Smooth muscle cell (in vitro differentiated cells): Measurements from ENCODE around the gene HSF5. TPM values are rescaled to one million over a fixed set of nuclear protein-coding genes. Genes with fewer than 3 reads are reported as not detected.
A peak's percentile ranks its signal among the peaks of the same experiment; 100 is the strongest.

Experiments
- DNase-seq: peaks from one replicate; lab custom pipeline; 2025; ENCODE audit not compliant: unreplicated experiment; lab: John Stamatoyannopoulos, UW
- H2AFZ ChIP-seq: fragments of 200-600 bp; sonication (generic); 2 replicates; pipeline ENCODE4 v1.6.0; 2016; ENCODE audit warnings: antibody characterized with exemption, low read depth, mild to moderate bottlenecking
- H3F3A ChIP-seq: fragments of 200-600 bp; sonication (generic); 2 replicates; pipeline ENCODE4 v1.6.0; 2017; ENCODE audit warnings: antibody characterized with exemption, low read depth
- H3K27ac ChIP-seq: fragments of 200-600 bp; sonication (generic); 2 replicates; pipeline ENCODE4 v1.5.1; 2016; ENCODE audit warnings: low read depth, mild to moderate bottlenecking
- H3K27me3 ChIP-seq: fragments of 200-600 bp; sonication (generic); 2 replicates; pipeline ENCODE4 v1.6.1; 2016; ENCODE audit warnings: low read depth, mild to moderate bottlenecking
- H3K36me3 ChIP-seq: fragments of 200-600 bp; sonication (generic); 2 replicates; pipeline ENCODE4 v1.5.1; 2016; ENCODE audit warnings: low read depth
- H3K4me1 ChIP-seq: fragments of 200-600 bp; sonication (generic); 2 replicates; pipeline ENCODE4 v1.5.1; 2016; ENCODE audit warnings: low read depth
- H3K4me2 ChIP-seq: fragments of 200-600 bp; sonication (generic); 2 replicates; pipeline ENCODE4 v1.6.0; 2016; ENCODE audit warnings: mild to moderate bottlenecking
- H3K4me3 ChIP-seq: fragments of 200-600 bp; sonication (generic); 2 replicates; pipeline ENCODE4 v1.5.1; 2016; ENCODE audit warnings: mild to moderate bottlenecking
- H3K79me2 ChIP-seq: fragments of 200-600 bp; sonication (generic); 2 replicates; pipeline ENCODE4 v1.6.0; 2016; ENCODE audit warnings: low read depth, mild to moderate bottlenecking
- H3K9ac ChIP-seq: fragments of 200-600 bp; sonication (generic); 2 replicates; pipeline ENCODE4 v1.6.0; 2016; ENCODE audit warnings: low read depth
- H3K9me3 ChIP-seq: fragments of 200-600 bp; sonication (generic); replicated peaks from 2 replicates; pipeline ENCODE4 v1.5.1; 2016; ENCODE audit warnings: low read depth
- H4K20me1 ChIP-seq: fragments of 200-600 bp; sonication (generic); 2 replicates; pipeline ENCODE4 v1.6.0; 2016; ENCODE audit warnings: low read depth
- CTCF ChIP-seq: fragments of 200-600 bp; sonication (generic); IDR thresholded peaks from 2 replicates; pipeline ENCODE4 v1.5.1; 2017; ENCODE audit warnings: borderline replicate concordance, mild to moderate bottlenecking, antibody characterized with exemption; ENCODE audit not compliant: insufficient read depth, poor library complexity, severe bottlenecking
- WGBS: methylation state at CpG from one replicate; pipeline ENCODE4 v1.1.7; 2016; ENCODE audit warnings: low lambda C conversion rate; 5-methylcytosine and 5-hydroxymethylcytosine counted together
- polyA plus RNA-seq: library from polyadenylated mRNA; unstranded; fragments of >200 nt; fragmentation: Nextera tagmentation; extraction: Ambion mirVana; gene quantifications from 2 replicates; pipeline ENCODE4 v1.2.1, GENCODE V29; 2016
- total RNA-seq: library from RNA; depleted of rRNA; stranded (reverse); fragments of >200 nt; gene quantifications from 2 replicates; pipeline ENCODE4 v1.2.3, GENCODE V29; 2014

Gene HSF5
- total and polyA plus RNA-seq, 2 experiments from 2014 or later = not detected

- no peak overlapping the region for H3K4me3 ChIP-seq
- no peaks in the 10 kb centered on the region for H3K9me3 ChIP-seq
- no peak overlapping the region for H2AFZ ChIP-seq
- H3F3A ChIP-seq = no peaks in the 10 kb centered on the region
- peaks cover 13% of the 10 kb centered on the region for H3K4me1 ChIP-seq
- no peak overlapping the region for H3K4me2 ChIP-seq
- no peaks in the 10 kb centered on the region for H4K20me1 ChIP-seq
- 59% methylated on average over 1 of the region's 1 CpG for WGBS
- DNase-seq = no peak
- H3K27me3 ChIP-seq = no peaks in the 10 kb centered on the region
- no peak for TF ChIP-seq CTCF
- no peaks in the 10 kb centered on the region for H3K79me2 ChIP-seq
- H3K27ac ChIP-seq = no peak overlapping the region
- no peaks in the 10 kb centered on the region for H3K36me3 ChIP-seq
- no peak overlapping the region for H3K9ac ChIP-seq
These were observed 66.5 kb downstream of the HSF5 start for GRCh38 chr17:58421711-58422110.

GRCh38 chr17:58420827-58421226 is 67.4 kb downstream of the HSF5 start:
- no peak for TF ChIP-seq CTCF
- no peak for DNase-seq
- Histone ChIP-seq H3K79me2 (no peaks in the 10 kb centered on the region), H3K4me1 (peaks cover 13% of the 10 kb centered on the region), H3K9ac (no peak overlapping the region), H4K20me1 (no peaks in the 10 kb centered on the region), H3F3A (no peaks in the 10 kb centered on the region), H3K27me3 (no peaks in the 10 kb centered on the region), H3K36me3 (no peaks in the 10 kb centered on the region), H3K4me3 (no peak overlapping the region), H3K4me2 (no peak overlapping the region), H2AFZ (no peak overlapping the region), H3K27ac (no peak overlapping the region), H3K9me3 (no peaks in the 10 kb centered on the region)
- 75% methylated on average over 2 of the region's 2 CpGs for WGBS

- H3K79me2 ChIP-seq = peaks cover 11% of the 10 kb centered on the region
- peak within 1 kb of the TSS; percentile 70 for H2AFZ ChIP-seq
- H3K9ac ChIP-seq = peak within 1 kb of the TSS; percentile 60
- peak within 1 kb of the TSS; percentile 63 for H3K27ac ChIP-seq
- peak within 1 kb of the TSS; percentile 61 for H3K4me3 ChIP-seq
- no peaks in the 10 kb centered on the region for H3K9me3 ChIP-seq
- peaks cover 13% of the 10 kb centered on the region for H3K4me1 ChIP-seq
- 1% methylated on average over 8 of the region's 8 CpGs for WGBS
- H3K27me3 ChIP-seq = no peaks in the 10 kb centered on the region
- H3F3A ChIP-seq = no peaks in the 10 kb centered on the region
- H4K20me1 ChIP-seq = no peaks in the 10 kb centered on the region
- H3K4me2 ChIP-seq = peak within 1 kb of the TSS; percentile 81
- H3K36me3 ChIP-seq = no peaks in the 10 kb centered on the region
- TF ChIP-seq CTCF = peak; percentile 60
- DNase-seq = peak; percentile 24
These were observed 70.7 kb downstream of the HSF5 start, which contains the start of gene RNF43 for GRCh38 chr17:58417300-58418092. Gene RNF43, minus strand, starts transcription at chr17:58417534. Its CDS starts 1,957 bp downstream, at chr17:58415577.
